ENCODE data around the gene ARHGDIG.

DNA sequence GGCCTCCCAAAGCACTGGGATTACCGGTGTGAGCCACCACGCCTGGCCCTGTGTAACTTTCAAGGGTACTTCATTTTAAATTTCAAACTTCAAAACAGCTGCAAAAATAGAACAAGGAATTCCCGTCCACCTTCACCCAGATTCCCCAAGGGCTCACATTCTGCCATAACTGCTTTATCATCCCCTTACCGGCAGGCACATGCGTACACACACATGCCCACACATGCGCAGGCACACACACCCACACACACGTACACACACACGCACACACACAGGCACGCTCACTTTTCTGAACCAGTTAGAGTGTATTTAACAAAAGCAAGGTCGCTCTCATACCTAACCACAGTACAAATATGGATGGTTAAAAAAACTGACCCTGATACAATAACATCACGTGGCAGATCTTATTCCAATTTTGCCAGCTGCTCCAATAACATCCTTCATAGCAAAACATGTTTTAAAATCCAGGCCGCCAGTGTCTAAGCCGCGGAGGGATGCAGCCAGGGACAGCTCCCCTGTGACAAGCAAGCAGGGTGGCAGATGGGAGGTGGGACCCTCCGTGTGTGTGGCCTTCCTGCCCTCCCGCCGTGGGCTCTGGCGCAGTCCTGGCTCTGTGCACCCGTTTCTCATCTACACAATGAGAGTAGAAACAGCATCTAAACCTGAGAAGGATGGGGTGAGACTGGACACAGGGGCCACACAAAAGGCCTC, 25.7 kb downstream of the ARHGDIG start:
- TF ChIP-seq, protein P1, sequence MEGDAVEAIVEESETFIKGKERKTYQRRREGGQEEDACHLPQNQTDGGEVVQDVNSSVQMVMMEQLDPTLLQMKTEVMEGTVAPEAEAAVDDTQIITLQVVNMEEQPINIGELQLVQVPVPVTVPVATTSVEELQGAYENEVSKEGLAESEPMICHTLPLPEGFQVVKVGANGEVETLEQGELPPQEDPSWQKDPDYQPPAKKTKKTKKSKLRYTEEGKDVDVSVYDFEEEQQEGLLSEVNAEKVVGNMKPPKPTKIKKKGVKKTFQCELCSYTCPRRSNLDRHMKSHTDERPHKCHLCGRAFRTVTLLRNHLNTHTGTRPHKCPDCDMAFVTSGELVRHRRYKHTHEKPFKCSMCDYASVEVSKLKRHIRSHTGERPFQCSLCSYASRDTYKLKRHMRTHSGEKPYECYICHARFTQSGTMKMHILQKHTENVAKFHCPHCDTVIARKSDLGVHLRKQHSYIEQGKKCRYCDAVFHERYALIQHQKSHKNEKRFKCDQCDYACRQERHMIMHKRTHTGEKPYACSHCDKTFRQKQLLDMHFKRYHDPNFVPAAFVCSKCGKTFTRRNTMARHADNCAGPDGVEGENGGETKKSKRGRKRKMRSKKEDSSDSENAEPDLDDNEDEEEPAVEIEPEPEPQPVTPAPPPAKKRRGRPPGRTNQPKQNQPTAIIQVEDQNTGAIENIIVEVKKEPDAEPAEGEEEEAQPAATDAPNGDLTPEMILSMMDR (IDR thresholded peaks at IDR 0.05), result no peak
- TF ChIP-seq POLR2A (IDR thresholded peaks at IDR 0.05), result no peak

Data from uterus (tissue), 2 donors.